Left kidney (tissue), 2 donors: ENCODE data around the gene FRAS1. TPM values are rescaled to one million over a fixed set of nuclear protein-coding genes. Genes with fewer than 3 reads are reported as not detected.
"Not testable (repeated sequence)": the region's sequence is repeated elsewhere in the genome, so short reads cannot be mapped to it uniquely, and the experiment has no call there.

Experiments used
- DNase-seq: peaks from one replicate; pipeline ENCODE4 v3.0.0-alpha.2; 2013
- polyA plus RNA-seq: library from polyadenylated mRNA; unstranded; fragments of 120-200 nt; gene quantifications from one replicate; pipeline ENCODE4 v1.2.1, GENCODE V29; 2013; ENCODE audit not compliant: insufficient read length

FRAS1 gene
- polyA plus RNA-seq, 1 donor, result 87.6 TPM

GRCh38 chr4:78325271-78326157 lies 268.4 kb downstream of the FRAS1 start:
- no peak for DNase-seq

GRCh38 chr4:78328591-78328990 lies 271.5 kb downstream of the FRAS1 start:
- not testable (repeated sequence) for DNase-seq

GRCh38 chr4:78331186-78331585 lies 274.1 kb downstream of the FRAS1 start:
- no peak for DNase-seq

GRCh38 chr4:78331965-78332364 lies 274.8 kb downstream of the FRAS1 start:
- DNase-seq, result no peak

- DNase-seq, result peak; percentile 35
Measured at GRCh38 chr4:78332976-78333375, 275.9 kb downstream of the FRAS1 start.

- DNase-seq, result peak; percentile 31
Measured at GRCh38 chr4:78336093-78336943, 279.2 kb downstream of the FRAS1 start.

GRCh38 chr4:78337244-78338020 lies 280.3 kb downstream of the FRAS1 start:
- no peak for DNase-seq

GRCh38 chr4:78342125-78342524 lies 285.0 kb downstream of the FRAS1 start:
- no peak for DNase-seq

- no peak for DNase-seq
Measured at GRCh38 chr4:78343682-78344081, 286.6 kb downstream of the FRAS1 start.

- DNase-seq, result no peak
Measured at GRCh38 chr4:78345237-78345636, 288.1 kb downstream of the FRAS1 start.

GRCh38 chr4:78346222-78346621 lies 289.1 kb downstream of the FRAS1 start:
- DNase-seq, result no peak

- DNase-seq, result no peak
Measured at GRCh38 chr4:78347527-78347926, 290.4 kb downstream of the FRAS1 start.

GRCh38 chr4:78353921-78354320 lies 296.8 kb downstream of the FRAS1 start:
- no peak for DNase-seq

- DNase-seq, result no peak
Measured at GRCh38 chr4:78354782-78355181, 297.7 kb downstream of the FRAS1 start.

GRCh38 chr4:78355306-78355705 lies 298.2 kb downstream of the FRAS1 start:
- DNase-seq, result no peak

- no peak for DNase-seq
Measured at GRCh38 chr4:78356251-78356786, 299.2 kb downstream of the FRAS1 start.

- no peak for DNase-seq
Measured at GRCh38 chr4:78357122-78357521, 300.0 kb downstream of the FRAS1 start.

GRCh38 chr4:78360466-78360865 lies 303.3 kb downstream of the FRAS1 start:
- no peak for DNase-seq

GRCh38 chr4:78361621-78362120 lies 304.5 kb downstream of the FRAS1 start:
- no peak for DNase-seq

- no peak for DNase-seq
Measured at GRCh38 chr4:78362310-78362709, 305.2 kb downstream of the FRAS1 start.

GRCh38 chr4:78363031-78363570 lies 306.0 kb downstream of the FRAS1 start:
- no peak for DNase-seq
